ENCODE results near the gene SEMA3A. TPM values are rescaled to one million over a fixed set of nuclear protein-coding genes. Genes with fewer than 3 reads are reported as not detected.

SEMA3A gene
- total RNA-seq, 8 experiments from 2014 or later, result 8.9 to 100 (median 16.4) TPM

DNA sequence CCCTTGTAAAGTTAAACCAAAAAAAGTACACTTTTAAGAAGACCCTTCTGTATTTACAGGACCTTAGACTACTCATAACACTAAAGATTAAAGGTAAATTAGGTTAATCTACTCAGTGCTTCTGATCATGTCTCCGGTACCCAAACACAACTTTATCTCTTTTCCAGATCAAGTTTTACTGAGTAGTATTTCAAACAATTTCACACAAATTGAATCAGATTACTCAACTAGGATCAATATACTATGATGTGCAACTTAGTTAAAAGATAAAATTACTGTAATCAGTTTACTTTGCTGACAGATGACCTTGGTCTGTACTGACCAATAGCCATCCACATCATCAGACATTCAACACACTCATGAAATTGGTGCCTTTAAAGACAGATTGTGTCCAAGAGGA lies 191.4 kb downstream of the SEMA3A start:
- Histone ChIP-seq H3K4me1 (replicated peaks in 1 of 2) (no peaks in the 10 kb centered on the region), H3K4me3 (no peak overlapping the region), H3K27ac (no peak overlapping the region)
- WGBS, 10 experiments, result 89 to 100% (median 100%) methylated on average over 1 of the region's 1 CpG; no CpG with 5 or more reads in 3 of the 10 experiments
- peak in 1 of 8 experiments; percentile 29 for ATAC-seq (replicated peaks in 6 of 8)
- in situ Hi-C loops (cut with MboI; ENCODE audit: low pct_unique_long_range_greater_than_20kb in 2 of 9, low sequenced_read_pairs in 9 of 9, unreplicated experiment in 9 of 9), result no loop called here

DNA sequence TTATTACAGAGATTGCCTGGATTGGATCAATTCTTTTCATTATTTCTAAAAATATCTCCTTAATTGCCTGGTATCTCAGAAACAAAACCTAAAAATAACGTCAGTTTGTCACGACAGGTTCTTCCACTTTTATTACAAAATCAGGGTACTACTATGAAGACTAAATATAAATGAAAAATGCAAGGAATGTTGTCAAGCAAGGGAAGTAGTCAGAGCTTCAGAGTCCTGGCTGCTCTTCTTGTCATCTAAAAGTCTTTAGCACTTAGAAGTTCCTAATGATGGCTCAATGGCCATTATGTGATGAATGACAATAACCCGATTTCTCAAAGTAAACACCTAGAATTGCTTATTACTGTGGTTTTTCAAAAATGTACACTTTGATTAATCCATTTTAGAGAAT lies 192.2 kb downstream of the SEMA3A start:
- Histone ChIP-seq H3K27ac (no peak overlapping the region), H3K4me1 (replicated peaks in 1 of 2) (no peaks in the 10 kb centered on the region), H3K4me3 (no peak overlapping the region)
- in situ Hi-C loops (cut with MboI; ENCODE audit: low pct_unique_long_range_greater_than_20kb in 2 of 9, low sequenced_read_pairs in 9 of 9, unreplicated experiment in 9 of 9), result no loop called here
- ATAC-seq (replicated peaks in 6 of 8), result no peak
- WGBS, 10 experiments, result 77 to 100% (median 92%) methylated on average over 2 to 3 of the region's 3 CpGs; no CpG with 5 or more reads in 1 of the 10 experiments

DNA sequence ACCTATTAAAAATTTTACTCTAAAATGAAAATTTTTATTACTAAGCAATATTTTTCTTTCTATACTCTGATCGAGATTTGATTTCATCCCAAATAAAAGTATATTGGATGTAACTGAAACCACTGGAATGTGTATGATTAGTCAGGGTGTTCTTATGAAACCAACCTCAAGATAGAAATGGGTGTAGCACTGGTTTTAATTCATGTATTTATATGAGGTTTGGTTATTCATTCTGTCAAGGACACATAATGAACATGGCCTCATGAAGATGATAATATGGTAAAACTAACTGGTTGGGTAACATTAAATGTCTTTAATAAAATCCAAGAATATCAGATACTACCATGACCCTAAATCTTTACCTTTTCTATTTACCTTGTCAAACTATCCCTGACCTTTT lies 197.7 kb downstream of the SEMA3A start:
- H3K4me1 ChIP-seq (replicated peaks in 1 of 2), result no peaks in the 10 kb centered on the region
- WGBS, 10 experiments, result 0 to 60% (median 0%) methylated on average over 1 of the region's 1 CpG; no CpG with 5 or more reads in 1 of the 10 experiments
- no peak overlapping the region for H3K4me3 ChIP-seq
- ATAC-seq (replicated peaks in 6 of 8), result peak in 2 of 8 experiments; percentile 40 to 70
- no peak overlapping the region for H3K27ac ChIP-seq
- in situ Hi-C loops (cut with MboI; ENCODE audit: low pct_unique_long_range_greater_than_20kb in 2 of 9, low sequenced_read_pairs in 9 of 9, unreplicated experiment in 9 of 9), result no loop called here

DNA sequence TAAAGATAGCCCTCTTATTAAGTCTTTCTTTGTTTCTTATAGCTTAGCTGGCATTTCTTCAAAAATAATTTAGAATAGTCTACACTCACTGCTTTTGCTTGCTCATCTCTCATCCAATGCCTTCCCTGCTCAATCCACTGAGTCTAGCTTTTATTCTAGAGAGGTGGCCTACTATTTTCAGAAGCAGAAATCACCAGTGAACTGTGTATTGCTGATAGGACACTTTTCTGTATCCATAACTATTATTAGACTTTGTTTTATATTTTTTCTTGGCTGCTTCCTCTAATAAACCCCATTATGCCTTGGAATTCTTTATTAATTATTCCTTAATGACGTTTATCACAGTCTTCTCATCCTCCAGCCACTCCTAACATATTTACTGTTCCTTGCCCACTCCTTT lies 206.8 kb downstream of the SEMA3A start:
- in situ Hi-C loops (cut with MboI; ENCODE audit: low pct_unique_long_range_greater_than_20kb in 2 of 9, low sequenced_read_pairs in 9 of 9, unreplicated experiment in 9 of 9), result no loop called here
- Histone ChIP-seq H3K4me3 (no peak overlapping the region), H3K27ac (no peak overlapping the region), H3K4me1 (replicated peaks in 1 of 2) (no peaks in the 10 kb centered on the region)
- WGBS, 10 experiments, result 36 to 100% (median 82%) methylated on average over 1 of the region's 1 CpG; no CpG with 5 or more reads in 1 of the 10 experiments
- no peak for ATAC-seq (replicated peaks in 6 of 8)

DNA sequence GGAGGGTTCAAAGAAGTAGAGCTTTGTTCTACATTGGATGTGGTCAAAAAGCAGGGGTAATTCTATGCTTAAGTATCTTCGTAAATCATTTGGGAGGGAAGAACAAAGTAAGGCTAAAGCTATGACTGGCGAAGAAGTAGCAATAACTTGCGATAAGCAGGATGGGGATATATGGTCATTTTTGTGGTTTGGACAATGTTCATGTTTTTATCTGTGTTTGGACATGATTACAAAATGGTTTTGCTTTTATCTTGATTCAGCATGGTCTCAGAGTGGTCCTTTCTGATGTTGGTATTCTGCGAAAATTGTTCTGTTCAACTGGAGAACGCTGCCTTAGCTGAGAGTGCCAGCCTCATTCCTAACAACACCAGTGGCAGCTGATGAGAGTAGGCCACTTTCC lies 208.8 kb downstream of the SEMA3A start:
- Histone ChIP-seq H3K4me3 (no peak overlapping the region), H3K4me1 (replicated peaks in 1 of 2) (no peaks in the 10 kb centered on the region), H3K27ac (no peak overlapping the region)
- no peak for ATAC-seq (replicated peaks in 6 of 8)
- WGBS, 10 experiments, result 83 to 100% (median 94%) methylated on average over 1 to 5 of the region's 5 CpGs; no CpG with 5 or more reads in 1 of the 10 experiments
- in situ Hi-C loops (cut with MboI; ENCODE audit: low pct_unique_long_range_greater_than_20kb in 2 of 9, low sequenced_read_pairs in 9 of 9, unreplicated experiment in 9 of 9), result no loop called here

DNA sequence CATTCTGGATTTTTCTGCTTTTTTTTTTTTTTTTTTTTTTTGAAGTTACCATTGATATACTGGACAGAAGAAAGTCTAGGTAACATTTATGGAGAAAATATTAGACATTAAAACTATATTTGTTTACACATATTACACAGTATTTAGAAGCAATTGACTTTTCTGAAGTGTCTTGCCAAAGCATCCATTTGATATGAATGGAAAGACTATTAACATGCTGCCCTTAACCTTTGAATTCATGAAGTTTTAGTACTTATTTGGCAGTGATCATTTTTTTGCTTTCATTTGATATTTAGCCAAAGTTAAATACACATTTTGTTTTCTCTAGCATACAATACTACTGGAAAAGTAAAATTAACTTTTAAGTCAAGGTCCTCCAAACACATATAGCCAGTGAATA lies 210.0 kb downstream of the SEMA3A start:
- no peaks in the 10 kb centered on the region for H3K4me1 ChIP-seq (replicated peaks in 1 of 2)
- no peak overlapping the region for H3K27ac ChIP-seq
- ATAC-seq (replicated peaks in 6 of 8), result no peak
- no peak overlapping the region for H3K4me3 ChIP-seq
- in situ Hi-C loops (cut with MboI; ENCODE audit: low pct_unique_long_range_greater_than_20kb in 2 of 9, low sequenced_read_pairs in 9 of 9, unreplicated experiment in 9 of 9), result no loop called here

DNA sequence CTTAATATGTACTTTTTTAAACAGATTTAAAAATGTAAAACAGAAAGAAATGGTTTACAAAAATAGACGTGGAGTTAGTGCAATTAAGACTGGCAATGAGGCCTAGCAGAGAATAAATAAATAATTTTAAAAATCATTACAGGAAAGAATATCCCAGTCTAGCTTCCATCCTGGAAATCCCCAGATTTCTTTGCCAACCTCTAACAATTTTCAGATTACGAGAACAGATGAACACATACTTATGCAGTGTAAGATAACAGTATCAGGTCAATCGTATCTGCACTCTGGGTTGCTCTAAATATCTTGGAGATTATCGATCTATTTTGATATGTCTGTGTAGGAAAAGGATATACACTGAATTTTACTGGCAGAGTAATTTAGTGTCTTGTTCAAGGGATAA lies 210.5 kb downstream of the SEMA3A start:
- WGBS, 10 experiments, result 64 to 98% (median 86%) methylated on average over 1 to 4 of the region's 4 CpGs
- Histone ChIP-seq H3K4me3 (no peak overlapping the region), H3K4me1 (replicated peaks in 1 of 2) (no peaks in the 10 kb centered on the region), H3K27ac (no peak overlapping the region)
- no peak for ATAC-seq (replicated peaks in 6 of 8)
- in situ Hi-C loops (cut with MboI; ENCODE audit: low pct_unique_long_range_greater_than_20kb in 2 of 9, low sequenced_read_pairs in 9 of 9, unreplicated experiment in 9 of 9), result no loop called here

DNA sequence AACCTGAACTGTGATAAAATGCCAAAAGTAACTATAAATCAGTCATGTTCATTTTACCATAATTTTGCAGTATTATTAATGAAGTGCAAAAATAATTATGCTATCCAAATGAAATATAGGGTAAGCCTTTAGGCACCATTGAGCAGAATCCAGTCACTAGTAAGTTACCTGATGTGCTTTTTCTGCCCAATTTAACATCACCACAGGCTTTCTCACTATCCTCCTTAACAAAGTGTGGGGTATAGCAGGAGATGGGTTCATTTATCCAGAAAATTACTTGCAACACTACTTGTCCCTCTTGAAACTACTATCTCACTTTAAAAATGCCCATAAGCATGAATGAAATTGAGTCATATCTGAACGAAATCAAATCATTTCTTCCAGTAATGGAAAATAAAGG lies 211.0 kb downstream of the SEMA3A start:
- 15 to 100% (median 76%) methylated on average over 1 of the region's 1 CpG; no CpG with 5 or more reads in 2 of the 10 experiments for WGBS, 10 experiments
- in situ Hi-C loops (cut with MboI; ENCODE audit: low pct_unique_long_range_greater_than_20kb in 2 of 9, low sequenced_read_pairs in 9 of 9, unreplicated experiment in 9 of 9), result no loop called here

DNA sequence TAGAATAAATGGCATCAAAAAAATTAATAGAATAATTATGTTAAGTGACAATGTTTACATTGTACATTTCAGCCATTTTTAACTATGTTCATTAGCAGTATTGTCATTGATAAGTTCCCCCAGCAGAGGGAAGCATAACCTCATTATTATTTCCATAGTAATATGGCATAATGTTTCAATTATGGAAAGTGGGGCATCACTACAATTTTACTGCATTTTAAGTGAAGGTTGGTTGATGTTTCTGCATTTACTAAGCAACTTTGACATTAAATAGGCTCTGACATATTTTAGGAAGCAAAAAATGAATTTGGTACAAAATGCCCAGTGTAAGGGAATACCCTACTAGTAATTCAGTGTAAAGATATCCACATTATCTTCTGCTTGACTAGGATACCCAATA lies 218.3 kb downstream of the SEMA3A start:
- Histone ChIP-seq H3K4me1 (replicated peaks in 1 of 2) (no peaks in the 10 kb centered on the region), H3K4me3 (no peak overlapping the region), H3K27ac (no peak overlapping the region)
- in situ Hi-C loops (cut with MboI; ENCODE audit: low pct_unique_long_range_greater_than_20kb in 2 of 9, low sequenced_read_pairs in 9 of 9, unreplicated experiment in 9 of 9), result loop anchor here in 2 of 9 experiments (10.0 kb wide), 1 partner anchor 1048 kb away; no protein-coding TSS in a partner anchor
- peak in 4 of 8 experiments; percentile 38 to 74 (median 46) for ATAC-seq (replicated peaks in 6 of 8)

More for the DNA sequence above, 211.0 kb downstream of the SEMA3A start:
- Histone ChIP-seq H3K27ac (no peak overlapping the region), H3K4me3 (no peak overlapping the region), H3K4me1 (replicated peaks in 1 of 2) (no peaks in the 10 kb centered on the region)
- ATAC-seq (replicated peaks in 6 of 8), result no peak

DNA sequence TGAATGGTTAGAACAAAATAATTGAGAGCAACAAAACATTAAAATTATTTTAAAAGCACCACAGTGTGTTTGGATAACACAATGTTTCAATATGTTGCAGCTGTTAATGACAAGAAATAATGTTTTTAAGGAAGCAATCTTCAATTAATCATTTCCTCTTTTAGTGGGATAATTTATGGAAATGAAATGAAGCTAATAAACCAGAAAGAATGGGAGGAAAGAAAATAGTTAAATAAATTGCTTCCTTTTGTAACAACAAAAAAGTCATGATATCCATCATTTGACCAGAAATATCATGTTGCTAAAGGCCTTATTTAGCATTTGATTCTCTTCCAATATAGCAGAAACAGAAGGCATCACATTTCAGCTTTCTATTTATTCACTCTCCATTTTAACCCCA lies 224.5 kb downstream of the SEMA3A start:
- in situ Hi-C loops (cut with MboI; ENCODE audit: low pct_unique_long_range_greater_than_20kb in 2 of 9, low sequenced_read_pairs in 9 of 9, unreplicated experiment in 9 of 9), result loop anchor here in 7 of 9 experiments (10.0 to 25.0 kb wide), 4 partner anchors 217 to 1055 kb away; partner anchors contain the start of gene SEMA3A (in 2 of the 7)
- no peak for ATAC-seq (replicated peaks in 6 of 8)

DNA sequence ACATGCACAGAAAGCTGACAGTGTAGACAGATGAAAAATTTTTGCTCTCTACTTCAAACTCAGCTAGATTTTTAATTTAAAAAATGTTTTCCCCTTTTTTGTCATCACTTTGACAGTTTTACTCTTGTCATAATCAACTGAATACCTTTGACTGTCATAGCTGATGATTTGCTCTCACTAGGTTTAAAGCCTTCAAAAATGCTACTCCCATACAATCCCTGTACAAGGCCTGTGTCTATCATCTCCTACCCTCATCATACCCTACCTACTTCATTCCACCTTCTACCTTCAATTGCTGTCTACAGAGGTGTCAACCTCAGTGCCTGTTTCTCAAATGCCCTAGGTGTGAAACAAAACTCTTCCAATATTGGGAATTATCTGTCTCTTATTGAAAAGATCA lies 230.3 kb downstream of the SEMA3A start:
- in situ Hi-C loops (cut with MboI; ENCODE audit: low pct_unique_long_range_greater_than_20kb in 2 of 9, low sequenced_read_pairs in 9 of 9, unreplicated experiment in 9 of 9), result loop anchor here in 5 of 9 experiments (25.0 kb wide), 3 partner anchors 223 to 1048 kb away; partner anchors contain the start of gene SEMA3A (in 2 of the 5)
- H3K27ac ChIP-seq, result no peak overlapping the region
- no peak overlapping the region for H3K4me3 ChIP-seq
- no peak for ATAC-seq (replicated peaks in 6 of 8)
- no peaks in the 10 kb centered on the region for H3K4me1 ChIP-seq (replicated peaks in 1 of 2)

More for the DNA sequence above, 224.5 kb downstream of the SEMA3A start:
- Histone ChIP-seq H3K27ac (no peak overlapping the region), H3K4me3 (no peak overlapping the region), H3K4me1 (replicated peaks in 1 of 2) (no peaks in the 10 kb centered on the region)

DNA sequence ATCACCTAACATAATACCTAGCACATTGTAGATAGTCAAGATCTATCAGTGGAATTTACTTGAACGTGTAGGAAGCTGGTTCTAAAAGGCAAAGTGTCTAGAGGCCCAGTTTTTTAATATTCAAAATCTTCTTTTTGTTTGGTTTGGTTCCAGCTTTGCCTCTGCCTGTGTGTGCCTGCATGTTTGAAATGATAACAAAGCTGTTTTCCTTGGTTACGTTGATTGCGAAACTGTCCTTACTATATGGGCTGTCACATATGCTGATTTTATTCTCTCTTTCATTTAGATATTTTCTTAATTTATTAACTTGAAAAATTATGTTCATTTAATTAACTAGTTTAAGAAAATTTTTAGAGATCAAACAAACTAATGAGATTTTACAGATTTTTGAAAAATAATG lies 237.3 kb downstream of the SEMA3A start:
- WGBS, 10 experiments, result 40 to 100% (median 64%) methylated on average over 1 to 3 of the region's 3 CpGs; no CpG with 5 or more reads in 1 of the 10 experiments
- Histone ChIP-seq H3K4me1 (replicated peaks in 1 of 2) (no peaks in the 10 kb centered on the region), H3K27ac (no peak overlapping the region), H3K4me3 (no peak overlapping the region)
- in situ Hi-C loops (cut with MboI; ENCODE audit: low pct_unique_long_range_greater_than_20kb in 2 of 9, low sequenced_read_pairs in 9 of 9, unreplicated experiment in 9 of 9), result loop anchor here in 5 of 9 experiments (25.0 kb wide), 3 partner anchors 230 to 1055 kb away; partner anchors contain the start of gene SEMA3A (in 2 of the 5)
- ATAC-seq (replicated peaks in 6 of 8), result peak in 2 of 8 experiments; percentile 36 to 65

DNA sequence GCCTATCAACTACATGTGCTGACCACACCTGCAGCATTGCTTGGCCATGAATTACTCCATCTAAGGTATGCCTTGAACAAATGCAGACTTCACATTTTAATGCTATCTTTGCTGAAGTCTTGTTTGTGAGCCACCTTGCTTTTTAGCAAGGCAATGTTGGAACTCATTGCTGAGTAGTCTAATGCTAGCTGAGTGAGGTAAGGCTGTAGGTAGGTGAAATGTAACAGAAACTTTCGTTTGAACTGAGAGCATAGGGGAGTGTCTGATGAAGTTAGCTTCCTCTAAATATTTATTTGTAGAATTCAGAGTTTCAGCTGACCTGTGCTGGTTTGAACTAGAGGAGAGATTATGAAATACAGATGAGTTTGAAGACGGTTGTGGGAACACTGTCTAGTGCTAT lies 238.5 kb downstream of the SEMA3A start:
- 36 to 96% (median 73%) methylated on average over 2 of the region's 2 CpGs; no CpG with 5 or more reads in 3 of the 10 experiments for WGBS, 10 experiments
- Histone ChIP-seq H3K4me1 (replicated peaks in 1 of 2) (no peaks in the 10 kb centered on the region), H3K4me3 (no peak overlapping the region), H3K27ac (no peak overlapping the region)
- in situ Hi-C loops (cut with MboI; ENCODE audit: low pct_unique_long_range_greater_than_20kb in 2 of 9, low sequenced_read_pairs in 9 of 9, unreplicated experiment in 9 of 9), result loop anchor here in 5 of 9 experiments (25.0 kb wide), 3 partner anchors 231 to 1056 kb away; partner anchors contain the start of gene SEMA3A (in 2 of the 5)
- peak in 2 of 8 experiments; percentile 23 to 52 for ATAC-seq (replicated peaks in 6 of 8)

DNA sequence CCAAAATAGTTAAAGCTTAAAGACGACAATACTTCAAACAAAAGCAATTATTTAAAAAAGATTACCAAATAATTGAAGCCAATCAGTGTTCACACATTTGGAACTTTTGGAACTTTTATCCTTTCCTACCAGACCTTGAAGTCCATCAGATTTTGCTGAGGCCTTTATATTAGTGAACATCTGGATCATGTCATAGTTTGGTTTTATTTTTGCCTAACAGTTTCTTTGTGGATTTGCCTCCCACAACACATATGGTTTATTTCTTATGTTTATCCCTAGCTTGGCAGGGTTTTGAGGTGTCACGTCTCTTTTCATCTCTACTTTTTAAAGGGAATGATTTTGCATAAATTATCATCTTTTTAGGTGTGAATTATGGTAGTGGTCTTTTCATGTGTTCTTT lies 242.4 kb downstream of the SEMA3A start:
- Histone ChIP-seq H3K27ac (no peak overlapping the region), H3K4me1 (replicated peaks in 1 of 2) (no peaks in the 10 kb centered on the region), H3K4me3 (no peak overlapping the region)
- in situ Hi-C loops (cut with MboI; ENCODE audit: low pct_unique_long_range_greater_than_20kb in 2 of 9, low sequenced_read_pairs in 9 of 9, unreplicated experiment in 9 of 9), result loop anchor here in 5 of 9 experiments (25.0 kb wide), 3 partner anchors 235 to 1060 kb away; partner anchors contain the start of gene SEMA3A (in 2 of the 5)
- WGBS, 10 experiments, result 44 to 100% (median 80%) methylated on average over 1 to 2 of the region's 2 CpGs
- no peak for ATAC-seq (replicated peaks in 6 of 8)

All from motor neuron (in vitro differentiated cells).